ES-I3 (cell line): Measurements from ENCODE around the gene MYO7B.

Experiments
- H3K36me3 ChIP-seq: 2 replicates; pipeline ENCODE4 v1.6.1; 2013; ENCODE audit warnings: mild to moderate bottlenecking, low read length, control low read depth, moderate library complexity; ENCODE audit not compliant: insufficient read depth
- H3K4me1 ChIP-seq: 2 replicates; pipeline ENCODE4 v1.6.1; 2013; ENCODE audit warnings: mild to moderate bottlenecking, control low read depth, low read length; ENCODE audit not compliant: insufficient read depth
- H3K9ac ChIP-seq: 2 replicates; pipeline ENCODE4 v1.6.1; 2013; ENCODE audit warnings: low read depth, mild to moderate bottlenecking, low read length, moderate library complexity
- H3K9me3 ChIP-seq: 2 replicates; pipeline ENCODE4 v1.6.1; 2013; ENCODE audit warnings: mild to moderate bottlenecking, low read length, moderate library complexity; ENCODE audit not compliant: control insufficient read depth, insufficient read depth

MYO7B gene

GRCh38 chr2:127645026-127645394 lies 109.5 kb downstream of the MYO7B start:
- Histone ChIP-seq H3K9ac (no peak overlapping the region), H3K36me3 (no peaks in the 10 kb centered on the region), H3K4me1 (no peaks in the 10 kb centered on the region), H3K9me3 (no peaks in the 10 kb centered on the region)

- Histone ChIP-seq H3K4me1 (no peaks in the 10 kb centered on the region), H3K9me3 (no peaks in the 10 kb centered on the region), H3K9ac (no peak within 1 kb of the TSS), H3K36me3 (no peaks in the 10 kb centered on the region)
These were observed 110.2 kb downstream of the MYO7B start, which contains the start of gene GPR17 for GRCh38 chr2:127645395-127646291. Gene GPR17 (plus strand): TSS chr2:127646153. CDS start chr2:127650736, 4,583 bp downstream.

GRCh38 chr2:127646487-127647241 lies 111.2 kb downstream of the MYO7B start:
- Histone ChIP-seq H3K4me1 (no peaks in the 10 kb centered on the region), H3K9me3 (no peaks in the 10 kb centered on the region), H3K36me3 (no peaks in the 10 kb centered on the region), H3K9ac (no peak overlapping the region)

GRCh38 chr2:127647242-127648190 lies 112.0 kb downstream of the MYO7B start:
- no peaks in the 10 kb centered on the region for H3K4me1 ChIP-seq
- H3K9me3 ChIP-seq = no peaks in the 10 kb centered on the region
- H3K9ac ChIP-seq = no peak overlapping the region
- H3K36me3 ChIP-seq = no peaks in the 10 kb centered on the region

- Histone ChIP-seq H3K4me1 (no peaks in the 10 kb centered on the region), H3K36me3 (no peaks in the 10 kb centered on the region), H3K9ac (no peak overlapping the region), H3K9me3 (no peaks in the 10 kb centered on the region)
These were observed 112.8 kb downstream of the MYO7B start for GRCh38 chr2:127648321-127648720.

GRCh38 chr2:127649100-127649611 lies 113.7 kb downstream of the MYO7B start:
- no peaks in the 10 kb centered on the region for H3K36me3 ChIP-seq
- no peak overlapping the region for H3K9ac ChIP-seq
- no peaks in the 10 kb centered on the region for H3K4me1 ChIP-seq
- no peaks in the 10 kb centered on the region for H3K9me3 ChIP-seq

- H3K36me3 ChIP-seq = no peaks in the 10 kb centered on the region
- no peaks in the 10 kb centered on the region for H3K4me1 ChIP-seq
- no peaks in the 10 kb centered on the region for H3K9me3 ChIP-seq
- no peak overlapping the region for H3K9ac ChIP-seq
These were observed 114.2 kb downstream of the MYO7B start for GRCh38 chr2:127649684-127650040.

- no peaks in the 10 kb centered on the region for H3K4me1 ChIP-seq
- no peak overlapping the region for H3K9ac ChIP-seq
- H3K36me3 ChIP-seq = no peaks in the 10 kb centered on the region
- H3K9me3 ChIP-seq = no peaks in the 10 kb centered on the region
These were observed 114.7 kb downstream of the MYO7B start for GRCh38 chr2:127650041-127650784.

- no peak overlapping the region for H3K9ac ChIP-seq
- H3K36me3 ChIP-seq = no peaks in the 10 kb centered on the region
- H3K4me1 ChIP-seq = no peaks in the 10 kb centered on the region
- H3K9me3 ChIP-seq = no peaks in the 10 kb centered on the region
These were observed 115.4 kb downstream of the MYO7B start for GRCh38 chr2:127650785-127651380.

GRCh38 chr2:127651381-127651809 lies 115.9 kb downstream of the MYO7B start:
- Histone ChIP-seq H3K4me1 (no peaks in the 10 kb centered on the region), H3K36me3 (no peaks in the 10 kb centered on the region), H3K9me3 (no peaks in the 10 kb centered on the region), H3K9ac (no peak overlapping the region)

GRCh38 chr2:127651971-127652550 lies 116.6 kb downstream of the MYO7B start:
- H3K9me3 ChIP-seq = no peaks in the 10 kb centered on the region
- no peaks in the 10 kb centered on the region for H3K36me3 ChIP-seq
- no peaks in the 10 kb centered on the region for H3K4me1 ChIP-seq
- no peak overlapping the region for H3K9ac ChIP-seq

GRCh38 chr2:127652786-127653357 lies 117.4 kb downstream of the MYO7B start:
- H3K9ac ChIP-seq = no peak overlapping the region
- H3K4me1 ChIP-seq = no peaks in the 10 kb centered on the region

More at GRCh38 chr2:127652786-127653357, 117.4 kb downstream of the MYO7B start:
- no peaks in the 10 kb centered on the region for H3K9me3 ChIP-seq
- no peaks in the 10 kb centered on the region for H3K36me3 ChIP-seq
